Hepatocyte (in vitro differentiated cells): ENCODE results near the gene SEMA3G. TPM values are rescaled to one million over a fixed set of nuclear protein-coding genes. Genes with fewer than 3 reads are reported as not detected.

Experiments
- DNase-seq: peaks from one replicate; pipeline ENCODE4 v3.0.0-alpha.2; 2016; ENCODE audit warnings: low spot score
- H2AFZ ChIP-seq: fragments of 200-600 bp; sonication (generic); 2 replicates; pipeline ENCODE4 v1.6.0; 2016; ENCODE audit warnings: antibody characterized with exemption, mild to moderate bottlenecking
- H3K27ac ChIP-seq: fragments of 200-600 bp; sonication (generic); 2 replicates; pipeline ENCODE4 v1.5.1; 2016; ENCODE audit warnings: mild to moderate bottlenecking
- H3K27me3 ChIP-seq: fragments of 200-600 bp; sonication (generic); 2 replicates; pipeline ENCODE4 v1.6.1; 2016
- H3K36me3 ChIP-seq: fragments of 200-600 bp; sonication (generic); replicated peaks from 2 replicates; pipeline ENCODE4 v1.5.1; 2016; ENCODE audit warnings: low read depth; ENCODE audit not compliant: insufficient read depth
- H3K4me1 ChIP-seq: fragments of 200-600 bp; sonication (generic); 2 replicates; pipeline ENCODE4 v1.5.1; 2016; ENCODE audit warnings: mild to moderate bottlenecking, moderate library complexity; ENCODE audit not compliant: insufficient read depth
- H3K4me2 ChIP-seq: fragments of 200-600 bp; sonication (generic); 2 replicates; pipeline ENCODE4 v1.6.0; 2016
- H3K4me3 ChIP-seq: fragments of 200-600 bp; sonication (generic); 2 replicates; pipeline ENCODE4 v1.5.1; 2016; ENCODE audit warnings: mild to moderate bottlenecking
- H3K79me2 ChIP-seq: fragments of 200-600 bp; sonication (generic); 2 replicates; pipeline ENCODE4 v1.6.0; 2017; ENCODE audit warnings: mild to moderate bottlenecking
- H3K9me2 ChIP-seq: fragments of 200-600 bp; sonication (generic); replicated peaks from 2 replicates; pipeline ENCODE4 v1.6.0; 2017; ENCODE audit warnings: mild to moderate bottlenecking; ENCODE audit not compliant: insufficient read depth
- H3K9me3 ChIP-seq: fragments of 200-600 bp; sonication (generic); 2 replicates; pipeline ENCODE4 v1.5.1; 2016; ENCODE audit warnings: low read depth, mild to moderate bottlenecking
- H4K20me1 ChIP-seq: fragments of 200-600 bp; sonication (generic); 2 replicates; pipeline ENCODE4 v1.6.0; 2016; ENCODE audit warnings: mild to moderate bottlenecking; ENCODE audit not compliant: insufficient read depth, poor library complexity, severe bottlenecking
- CTCF ChIP-seq: fragments of 200-600 bp; sonication (generic); IDR thresholded peaks from 2 replicates; pipeline ENCODE4 v1.5.1; 2016; ENCODE audit warnings: antibody characterized with exemption, mild to moderate bottlenecking; ENCODE audit not compliant: poor library complexity
- EZH2 ChIP-seq: fragments of 200-600 bp; sonication (generic); IDR thresholded peaks from 2 replicates; pipeline ENCODE4 v1.6.1; 2016; ENCODE audit warnings: antibody characterized with exemption, mild to moderate bottlenecking, borderline replicate concordance
- EZH2phosphoT487 ChIP-seq: fragments of 200-600 bp; sonication (generic); IDR thresholded peaks from one replicate; pipeline ENCODE4 v1.6.1; 2018; ENCODE audit warnings: antibody characterized with exemption, mild to moderate bottlenecking, low read depth, moderate library complexity; ENCODE audit not compliant: unreplicated experiment, severe bottlenecking
- WGBS: methylation state at CpG from one replicate; pipeline ENCODE4 v1.1.6; 2016; ENCODE audit warnings: low lambda C conversion rate; ENCODE audit errors: missing lambda C conversion rate; 5-methylcytosine and 5-hydroxymethylcytosine counted together
- polyA plus RNA-seq: library from polyadenylated mRNA; unstranded; fragments of >200 nt; fragmentation: Nextera tagmentation; extraction: Ambion mirVana; gene quantifications from 2 replicates; pipeline ENCODE4 v1.2.1, GENCODE V29; 2016
- total RNA-seq: library from RNA; depleted of rRNA; stranded (reverse); fragments of >200 nt; gene quantifications from 2 replicates; pipeline ENCODE4 v1.2.3, GENCODE V29; 2014

The SEMA3G gene
- total and polyA plus RNA-seq, 2 experiments from 2014 or later, result 0.48 to 3.8 TPM

GRCh38 chr3:52492059-52492458 lies 47.2 kb upstream of the SEMA3G start:
- H2AFZ ChIP-seq, result no peak overlapping the region
- no peaks in the 10 kb centered on the region for H3K27me3 ChIP-seq
- DNase-seq, result no peak
- H3K36me3 ChIP-seq, result no peaks in the 10 kb centered on the region
- H3K79me2 ChIP-seq, result no peaks in the 10 kb centered on the region
- no peaks in the 10 kb centered on the region for H3K9me3 ChIP-seq
- no peaks in the 10 kb centered on the region for H4K20me1 ChIP-seq
- no peak for TF ChIP-seq EZH2
- no peak for TF ChIP-seq CTCF
- no peak for TF ChIP-seq EZH2phosphoT487
- no peak overlapping the region for H3K4me2 ChIP-seq
- 96% methylated on average over 21 of the region's 21 CpGs for WGBS
- H3K9me2 ChIP-seq, result no peaks in the 10 kb centered on the region
- H3K27ac ChIP-seq, result no peak overlapping the region
- H3K4me1 ChIP-seq, result no peaks in the 10 kb centered on the region
- no peak overlapping the region for H3K4me3 ChIP-seq

- Histone ChIP-seq H3K4me2 (no peak overlapping the region), H3K9me2 (no peaks in the 10 kb centered on the region), H3K27ac (no peak overlapping the region), H2AFZ (no peak overlapping the region), H4K20me1 (no peaks in the 10 kb centered on the region), H3K36me3 (no peaks in the 10 kb centered on the region), H3K79me2 (no peaks in the 10 kb centered on the region), H3K4me1 (no peaks in the 10 kb centered on the region), H3K27me3 (no peaks in the 10 kb centered on the region), H3K9me3 (no peaks in the 10 kb centered on the region), H3K4me3 (no peak overlapping the region)
- DNase-seq, result no peak
- 91% methylated on average over 16 of the region's 23 CpGs for WGBS
- TF ChIP-seq EZH2 (no peak), EZH2phosphoT487 (no peak), CTCF (no peak)
Measured at GRCh38 chr3:52490939-52491526, 46.1 kb upstream of the SEMA3G start.

- Histone ChIP-seq H3K4me2 (no peak overlapping the region), H3K4me1 (no peaks in the 10 kb centered on the region), H3K9me2 (no peaks in the 10 kb centered on the region), H3K27me3 (no peaks in the 10 kb centered on the region), H2AFZ (no peak overlapping the region), H3K79me2 (no peaks in the 10 kb centered on the region), H3K27ac (no peak overlapping the region), H3K9me3 (no peaks in the 10 kb centered on the region), H4K20me1 (no peaks in the 10 kb centered on the region), H3K36me3 (no peaks in the 10 kb centered on the region), H3K4me3 (no peak overlapping the region)
- WGBS, result 89% methylated on average over 22 of the region's 22 CpGs
- DNase-seq, result no peak
- TF ChIP-seq EZH2phosphoT487, result no peak
- TF ChIP-seq CTCF, result no peak
- no peak for TF ChIP-seq EZH2
Measured at GRCh38 chr3:52490035-52490938, 45.4 kb upstream of the SEMA3G start.
